GM19238 (cell line): ENCODE results near the gene PCDHB8.
"Not testable (repeated sequence)": the region's sequence is repeated elsewhere in the genome, so short reads cannot be mapped to it uniquely, and the experiment has no call there.

Source experiments
- DNase-seq: peaks from one replicate; pipeline ENCODE4 v3.0.0; 2011; ENCODE audit warnings: low spot score; ENCODE audit not compliant: insufficient read length

The PCDHB8 gene

GRCh38 chr5:141225421-141225820 is 47.8 kb downstream of the PCDHB8 start:
- DNase-seq, result not testable (repeated sequence)
